K562 (cell line): ENCODE measurements around the gene MBD5. TPM values are rescaled to one million over a fixed set of nuclear protein-coding genes. Genes with fewer than 3 reads are reported as not detected.

Source experiments
- ATAC-seq: fragments of 200-7000 bp; cut with Tn5 transposase; 3 replicates; pipeline ENCODE4 v1.9.1; 2020; ENCODE audit warnings: moderate library complexity
- BruUV-seq: library from RNA; stranded (reverse); fragments of 400-500 nt; replicated peaks from 2 replicates; lab custom pipeline; 2021; lab: Mats Ljungman, UMichigan
- CTCF ChIA-PET: fragments of 300-600 bp; formaldehyde crosslinking; extraction: SDS; loops from one replicate; lab custom pipeline; 2021; ENCODE audit warnings: low intra/inter-chr PET ratio; lab: Yijun Ruan, JAX
- POLR2A ChIA-PET: fragments of 300-600, 350-650 bp; sonication (Branson Sonifier 250); formaldehyde crosslinking; extraction: SDS; loops from one replicate; lab custom pipeline; 2021; ENCODE audit warnings: antibody characterized with exemption, inconsistent platforms; lab: Yijun Ruan, JAX
- DNase-seq, 4 experiments: peaks; one replicate each; pipeline versions ENCODE4 v3.0.0 to v3.0.0-alpha.2; 2011 to 2018; ENCODE audit warnings: low spot score in 3 of 4, mixed read lengths in 3 of 4; ENCODE audit errors: extremely low read depth in 1 of 4
- FAIRE-seq: peaks from 2 replicates; lab custom pipeline; 2011; peaks lifted over from hg19 to GRCh38; lab: Jason Lieb, UNC
- H2AFZ ChIP-seq: 2 replicates; pipeline ENCODE4 v1.6.0; 2011; ENCODE audit warnings: low read depth, low read length, control low read depth, inconsistent platforms
- H3K27ac ChIP-seq: fragments of 200-600 bp; 3 replicates; pipeline ENCODE4 v1.8.0; 2011; ENCODE audit warnings: low read depth, mild to moderate bottlenecking, control low read depth, inconsistent platforms, low read length, moderate library complexity, mixed read lengths; ENCODE audit errors: extremely low read depth
- H3K27me3 ChIP-seq, 2 experiments: fragments of 300-600 bp in 1 of 2; 2 replicates in 1 of 2; 3 replicates in 1 of 2; pipeline versions ENCODE4 v1.6.0 to v1.8.0; 2011; ENCODE audit warnings: inconsistent platforms in 2 of 2, low read length in 2 of 2, mild to moderate bottlenecking in 1 of 2, mixed read lengths in 1 of 2, moderate library complexity in 1 of 2; ENCODE audit not compliant: control insufficient read depth in 2 of 2, insufficient read depth in 2 of 2
- H3K36me3 ChIP-seq: fragments of 300-600 bp; 3 replicates; pipeline ENCODE4 v1.8.0; 2011; ENCODE audit warnings: mild to moderate bottlenecking, low read length, inconsistent platforms; ENCODE audit not compliant: control insufficient read depth, insufficient read depth
- H3K4me1 ChIP-seq, 2 experiments: fragments of 200-600 bp in 1 of 2; replicated peaks in 1 of 2; 2 replicates in 1 of 2; 3 replicates in 1 of 2; pipeline versions ENCODE4 v1.5.1 to v1.8.0; 2011; ENCODE audit warnings: inconsistent platforms in 2 of 2, low read length in 2 of 2, mild to moderate bottlenecking in 1 of 2, mixed read lengths in 1 of 2, moderate library complexity in 1 of 2; ENCODE audit not compliant: control insufficient read depth in 2 of 2, insufficient read depth in 2 of 2
- H3K4me2 ChIP-seq: 2 replicates; pipeline ENCODE4 v1.6.1; 2011; ENCODE audit warnings: low read length, control low read depth, inconsistent platforms, mixed read lengths; ENCODE audit not compliant: insufficient read depth
- H3K4me3 ChIP-seq: fragments of 200-600 bp; sonication (generic), shearing (Covaris generic); 2 replicates; pipeline ENCODE4 v1.5.1; 2016; ENCODE audit warnings: control low read depth, inconsistent platforms
- H3K79me2 ChIP-seq: fragments of 200-600 bp; 3 replicates; pipeline ENCODE4 v1.8.0; 2011; ENCODE audit warnings: low read length, inconsistent platforms; ENCODE audit not compliant: control insufficient read depth, insufficient read depth
- H3K9ac ChIP-seq, 2 experiments: 2 replicates each; pipeline versions ENCODE4 v1.6.0 to v1.6.1; 2011; ENCODE audit warnings: low read depth in 2 of 2, low read length in 2 of 2, control low read depth in 1 of 2, inconsistent platforms in 1 of 2, mild to moderate bottlenecking in 1 of 2, mixed read lengths in 1 of 2; ENCODE audit not compliant: insufficient read depth in 1 of 2
- H3K9me1 ChIP-seq: one replicate; pipeline ENCODE4 v1.6.0; 2011; ENCODE audit warnings: inconsistent platforms, mild to moderate bottlenecking, low read length, moderate library complexity; ENCODE audit not compliant: control insufficient read depth, insufficient read depth
- H3K9me3 ChIP-seq: replicated peaks from 2 replicates; pipeline ENCODE4 v1.5.1; 2011; ENCODE audit warnings: low read depth, low read length, inconsistent platforms; ENCODE audit not compliant: control insufficient read depth, insufficient read depth
- H4K20me1 ChIP-seq: replicated peaks from 2 replicates; pipeline ENCODE4 v1.6.1; 2011; ENCODE audit warnings: low read length, inconsistent platforms, mixed read lengths; ENCODE audit not compliant: control insufficient read depth, insufficient read depth
- CCAR2 ChIP-seq: fragments of 200-400 bp; formaldehyde crosslinking; IDR thresholded peaks from 2 replicates; pipeline ENCODE4 v1.6.1; 2017; ENCODE audit warnings: mild to moderate bottlenecking, low read depth, low read length
- CHD7 ChIP-seq: fragments of 200-600 bp; sonication (generic); IDR thresholded peaks from one replicate; pipeline ENCODE4 v1.6.1; 2012; ENCODE audit warnings: mild to moderate bottlenecking, low read depth, low read length, inconsistent platforms
- DACH1 ChIP-seq: fragments of 450-650 bp; IDR thresholded peaks from 2 replicates; pipeline ENCODE4 v1.6.1; 2018; ENCODE audit not compliant: partially characterized antibody
- FOXA1 ChIP-seq: fragments of 450-650 bp; IDR thresholded peaks from 2 replicates; pipeline ENCODE4 v1.6.1; 2016; ENCODE audit warnings: mild to moderate bottlenecking, borderline replicate concordance
- FOXJ3 ChIP-seq: sonication (generic); formaldehyde crosslinking; IDR thresholded peaks from 2 replicates; pipeline ENCODE4 v1.4.0; 2020; ENCODE audit warnings: mild to moderate bottlenecking, missing genetic modification reagents
- FOXK2 ChIP-seq, 2 experiments: fragments of 450-650 bp; IDR thresholded peaks in 1 of 2; conservative IDR thresholded peaks in 1 of 2; 2 replicates each; pipeline ENCODE4 v1.6.1; 2016; ENCODE audit warnings: low read depth in 2 of 2, mild to moderate bottlenecking in 1 of 2
- HDAC2 ChIP-seq: fragments of 450-650 bp; IDR thresholded peaks from 2 replicates; pipeline ENCODE4 v1.6.1; 2016; ENCODE audit warnings: mild to moderate bottlenecking
- RBFOX2 ChIP-seq: fragments of 200-400 bp; formaldehyde crosslinking; IDR thresholded peaks from 2 replicates; pipeline ENCODE4 v1.6.1; 2017; ENCODE audit warnings: low read depth, mild to moderate bottlenecking, low read length, moderate library complexity
- RBM34 ChIP-seq: fragments of 200-400 bp; formaldehyde crosslinking; IDR thresholded peaks from 2 replicates; pipeline ENCODE4 v1.6.1; 2018; ENCODE audit warnings: low read length, borderline replicate concordance; ENCODE audit not compliant: insufficient read depth
- RHOXF2B ChIP-seq: fragments of 250-450 bp; sonication (Bioruptor Pico); conservative IDR thresholded peaks from 2 replicates; pipeline ENCODE4 v1.5.1; 2021
- WGBS: fragments of 100-300 bp; shearing (Covaris generic); methylation state at CpG from one replicate; pipeline ENCODE4 v1.1.6; 2016; ENCODE audit warnings: low coverage, mixed read lengths; ENCODE audit not compliant: insufficient coverage; ENCODE audit errors: missing lambda C conversion rate; 5-methylcytosine and 5-hydroxymethylcytosine counted together
- in situ Hi-C: fragments of 300-500 bp; cut with MboI; formaldehyde crosslinking; loops from 4 replicates; pipeline ENCODE4 v1.15.0; 2018; ENCODE audit warnings: inconsistent platforms, mixed read lengths
- intact Hi-C: fragments of 100-400 bp; cut with micrococcal nuclease; formaldehyde crosslinking; loops from 2 replicates; pipeline ENCODE4 v1.14.2; 2022
- polyA plus RNA-seq, 8 experiments: library from polyadenylated mRNA; depleted of rRNA in 4 of 8; stranded (reverse) in 5 of 8; unstranded in 3 of 8; fragments of >200 nt; fragmentation: Nextera tagmentation in 2 of 8; fragmentation: Illumina TruSeq in 1 of 8; extraction: Ambion mirVana in 2 of 8; extraction: Trizol in 1 of 8; gene quantifications; 2 replicates each; pipeline versions ENCODE4 v1.2.1 to v1.2.3, GENCODE V29; 2011 to 2014; ENCODE audit warnings: inconsistent platforms in 1 of 8, missing spikeins in 1 of 8
- total RNA-seq, 7 experiments: library from RNA; depleted of rRNA in 6 of 7; stranded (reverse); fragments of >200 nt in 6 of 7; fragmentation: Illumina TruSeq in 2 of 7; extraction: Trizol in 2 of 7; gene quantifications; 2 replicates each; pipeline versions ENCODE4 v1.2.1 to v1.2.3, GENCODE V29; 2011 to 2021; ENCODE audit warnings: low replicate concordance in 1 of 7
- TF ChIP-seq, protein P1 (sequence below): fragments of 200-800 bp; sonication (Bioruptor generic); IDR thresholded peaks from 2 replicates; pipeline ENCODE4 v1.6.1; 2017; ENCODE audit warnings: missing genetic modification characterization, missing compliant biosample characterization

MBD5 gene
- total and polyA plus RNA-seq, 9 of the 15 experiments (the other 6 are each of a cell fraction or from before 2014, with no cell fraction given), result 3.4 to 14.5 (median 9.0) TPM

GRCh38 chr2:148529745-148530144, 508.9 kb downstream of the MBD5 start:
- in situ Hi-C loops, result no loop called here
- Histone ChIP-seq H3K9me1 (no peaks in the 10 kb centered on the region), H3K4me3 (no peak overlapping the region), H3K9me3 (no peaks in the 10 kb centered on the region), H3K27ac (no peak overlapping the region), H3K27me3 (peaks cover 6 to 38% of the 10 kb centered on the region in 2 experiments; a peak in 3 of 5 replicates), H3K4me2 (no peak overlapping the region), H3K79me2 (no peaks in the 10 kb centered on the region), H3K36me3 (no peaks in the 10 kb centered on the region), H3K9ac (no peak overlapping the region), H2AFZ (no peak overlapping the region), H4K20me1 (no peaks in the 10 kb centered on the region; the same call in none of the 2 replicates), H3K4me1 (peaks cover 3 to 19% of the 10 kb centered on the region in 2 experiments; a peak in 3 of 5 replicates)
- ATAC-seq, result no peak
- intact Hi-C loops, result no loop called here
- WGBS, result 9% methylated on average over 8 of the region's 8 CpGs
- ChIA-PET POLR2A (no interaction called here), CTCF (no interaction called here)
- no TSS peak for BruUV-seq
- DNase-seq, result no peak
- no peak for FAIRE-seq
- TF ChIP-seq, protein P1, sequence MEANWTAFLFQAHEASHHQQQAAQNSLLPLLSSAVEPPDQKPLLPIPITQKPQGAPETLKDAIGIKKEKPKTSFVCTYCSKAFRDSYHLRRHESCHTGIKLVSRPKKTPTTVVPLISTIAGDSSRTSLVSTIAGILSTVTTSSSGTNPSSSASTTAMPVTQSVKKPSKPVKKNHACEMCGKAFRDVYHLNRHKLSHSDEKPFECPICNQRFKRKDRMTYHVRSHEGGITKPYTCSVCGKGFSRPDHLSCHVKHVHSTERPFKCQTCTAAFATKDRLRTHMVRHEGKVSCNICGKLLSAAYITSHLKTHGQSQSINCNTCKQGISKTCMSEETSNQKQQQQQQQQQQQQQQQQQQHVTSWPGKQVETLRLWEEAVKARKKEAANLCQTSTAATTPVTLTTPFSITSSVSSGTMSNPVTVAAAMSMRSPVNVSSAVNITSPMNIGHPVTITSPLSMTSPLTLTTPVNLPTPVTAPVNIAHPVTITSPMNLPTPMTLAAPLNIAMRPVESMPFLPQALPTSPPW (CRISPR knock-in tag), result no peak
- TF ChIP-seq RBFOX2 (no peak), HDAC2 (no peak), RHOXF2B (CRISPR knock-in tag) (no peak), CCAR2 (no peak), FOXK2 (conservative IDR thresholded peaks at IDR 0.05 in 1 of 2, IDR thresholded peaks at IDR 0.05 in 1 of 2; ENCODE audit: low read depth in 2 of 2) (no peak), FOXA1 (no peak), FOXJ3 (CRISPR knock-in tag) (no peak), CHD7 (no peak), DACH1 (no peak), RBM34 (no peak)
